ENCODE data around the gene TANGO6. TPM values are rescaled to one million over a fixed set of nuclear protein-coding genes. Genes with fewer than 3 reads are reported as not detected.

The TANGO6 gene
- total and polyA plus RNA-seq, 2 of the 8 experiments (the other 6 are each of a cell fraction or from before 2014, with no cell fraction given), result 5.0 to 19.5 TPM

DNA sequence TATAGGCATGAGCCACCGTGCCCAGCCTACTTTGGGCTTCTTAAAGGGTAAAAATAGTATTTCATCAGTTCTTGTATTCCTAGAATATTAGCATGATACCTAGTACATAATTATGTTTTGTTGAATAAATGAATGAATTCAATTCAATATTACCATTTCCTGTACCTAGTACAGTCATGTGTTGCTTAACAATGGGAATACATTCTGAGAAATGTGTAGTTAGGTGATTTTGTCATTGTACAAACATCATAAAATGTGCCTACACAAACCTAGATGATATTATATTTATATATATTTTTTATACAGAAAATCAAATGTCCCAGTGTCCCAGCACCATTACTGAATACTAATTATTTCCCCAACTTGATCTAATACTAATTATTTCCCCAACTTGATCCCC lies 176.5 kb downstream of the TANGO6 start:
- Histone ChIP-seq H2AFZ (ENCODE audit: low read length) (no peak overlapping the region), H3K4me3 (ENCODE audit: extremely low read depth in 1 of 4, insufficient read depth in 2 of 4, low read depth in 3 of 4, low read length in 4 of 4) (no peak overlapping the region), H4K91ac (replicated peaks; ENCODE audit: insufficient read length, low read length) (no peak overlapping the region), H3K9ac (replicated peaks in 1 of 4; ENCODE audit: extremely low read depth in 1 of 4, low read depth in 3 of 4, low read length in 3 of 4) (no peak overlapping the region), H3K18ac (ENCODE audit: extremely low read depth, low read length) (no peak overlapping the region), H3K36me3 (ENCODE audit: control insufficient read depth in 2 of 4, insufficient read depth in 4 of 4, low read length in 3 of 4) (no peaks in the 10 kb centered on the region), H2BK120ac (replicated peaks; ENCODE audit: low read depth, low read length) (no peak overlapping the region), H2BK5ac (ENCODE audit: low read depth, low read length) (no peak overlapping the region), H3K23ac (ENCODE audit: insufficient read length) (no peak overlapping the region), H3K56ac (replicated peaks; ENCODE audit: insufficient read length, low read depth, low read length) (no peak overlapping the region), H2BK20ac (ENCODE audit: low read length) (no peak overlapping the region), H2BK15ac (ENCODE audit: low read length) (no peak overlapping the region), H3K4me1 (replicated peaks in 1 of 4; ENCODE audit: control insufficient read depth in 3 of 4, insufficient read depth in 4 of 4, low read length in 3 of 4) (no peaks in the 10 kb centered on the region), H3K4me2 (ENCODE audit: insufficient read depth in 1 of 2, low read depth in 2 of 2, low read length in 2 of 2) (no peak overlapping the region), H4K20me1 (replicated peaks in 1 of 2; ENCODE audit: control insufficient read depth in 1 of 2, insufficient read depth in 2 of 2, low read length in 2 of 2) (no peaks in the 10 kb centered on the region), H3K4ac (replicated peaks; ENCODE audit: insufficient read length, low read depth, low read length) (no peak overlapping the region), H3K79me1 (ENCODE audit: low read depth, low read length) (no peaks in the 10 kb centered on the region), H4K5ac (ENCODE audit: insufficient read length, low read depth, low read length) (no peak overlapping the region), H3K27me3 (replicated peaks in 1 of 4; ENCODE audit: control insufficient read depth in 3 of 4, extremely low read depth in 1 of 4, insufficient read depth in 3 of 4, low read length in 3 of 4) (no peaks in the 10 kb centered on the region), H2AK5ac (ENCODE audit: low read depth, low read length) (no peak overlapping the region), H3K14ac (ENCODE audit: insufficient read length) (no peak overlapping the region), H4K8ac (ENCODE audit: extremely low read depth, insufficient read depth, low read length) (no peak overlapping the region), H3K27ac (ENCODE audit: low read depth, low read length) (no peak overlapping the region), H3K9me3 (ENCODE audit: insufficient read depth in 2 of 2, low read depth in 1 of 2, low read length in 1 of 2) (no peaks in the 10 kb centered on the region), H3K23me2 (ENCODE audit: low read depth, low read length) (no peaks in the 10 kb centered on the region), H2BK12ac (ENCODE audit: low read depth, low read length) (no peak overlapping the region), H3K79me2 (ENCODE audit: control insufficient read depth in 1 of 2, insufficient read depth in 2 of 2, low read length in 2 of 2) (no peaks in the 10 kb centered on the region)
- DNase-seq (ENCODE audit: low read depth in 1 of 2, low spot score in 2 of 2), result no peak
- ChIA-PET CTCF (ENCODE audit: partially characterized antibody) (no interaction called here), POLR2A (ENCODE audit: partially characterized antibody) (no interaction called here)
- FAIRE-seq, result no peak
- 86% methylated on average over 1 of the region's 1 CpG; no CpG with 5 or more reads in 1 of the 2 experiments for whole genome bisulfite sequencing, 2 experiments (ENCODE audit: extremely low coverage in 1 of 2, insufficient coverage in 1 of 2, insufficient read length in 1 of 2, insufficient replicate concordance in 2 of 2, low coverage in 1 of 2, low lambda C conversion rate in 2 of 2, missing lambda C conversion rate in 1 of 2)
- TF ChIP-seq YY1 (IDR thresholded peaks at IDR 0.05; ENCODE audit: low read depth, low read length) (no peak), RFX5 (IDR thresholded peaks at IDR 0.05; ENCODE audit: borderline replicate concordance, low read depth, low read length) (no peak), TAF1 (IDR thresholded peaks at IDR 0.05; ENCODE audit: low read depth, low read length) (no peak), CBX8 (IDR thresholded peaks at IDR 0.05; ENCODE audit: borderline replicate concordance, low read depth, low read length) (no peak), KDM5A (IDR thresholded peaks at IDR 0.05; ENCODE audit: low read length) (no peak), BCL11A (IDR thresholded peaks at IDR 0.05; ENCODE audit: low read depth in 2 of 2, low read length in 2 of 2) (no peak), PHF8 (conservative IDR thresholded peaks at IDR 0.05; ENCODE audit: low read depth, low read length) (no peak), BRCA1 (IDR thresholded peaks at IDR 0.05; ENCODE audit: low read depth, low read length) (no peak), SIN3A (conservative IDR thresholded peaks at IDR 0.05 in 1 of 2, IDR thresholded peaks at IDR 0.05 in 1 of 2; ENCODE audit: low read depth in 1 of 2, low read length in 2 of 2) (no peak), EZH2 (IDR thresholded peaks at IDR 0.05; ENCODE audit: low read depth, low read length, severe bottlenecking) (no peak), BACH1 (IDR thresholded peaks at IDR 0.05; ENCODE audit: low read length) (no peak), CEBPB (IDR thresholded peaks at IDR 0.05; ENCODE audit: low read depth, low read length) (no peak), KDM1A (IDR thresholded peaks at IDR 0.05; ENCODE audit: borderline replicate concordance, low read length) (no peak), NANOG (IDR thresholded peaks at IDR 0.05; ENCODE audit: insufficient read depth, low read depth, low read length, poor library complexity, severe bottlenecking) (no peak)
- TF ChIP-seq, protein P1, sequence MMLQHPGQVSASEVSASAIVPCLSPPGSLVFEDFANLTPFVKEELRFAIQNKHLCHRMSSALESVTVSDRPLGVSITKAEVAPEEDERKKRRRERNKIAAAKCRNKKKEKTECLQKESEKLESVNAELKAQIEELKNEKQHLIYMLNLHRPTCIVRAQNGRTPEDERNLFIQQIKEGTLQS (IDR thresholded peaks at IDR 0.05; ENCODE audit: insufficient read depth, low read depth, low read length), result no peak
